Transverse colon (tissue), 4 donors: ENCODE data around the gene MSH5.

Experiments used
- POLR2A ChIP-seq: fragments of 450-650 bp; IDR thresholded peaks from one replicate; pipeline ENCODE4 v1.6.1; 2016; ENCODE audit warnings: antibody characterized with exemption, mild to moderate bottlenecking, moderate library complexity
- POLR2AphosphoS5 ChIP-seq, 3 donors: sonication (generic); formaldehyde crosslinking; IDR thresholded peaks; one replicate each; pipeline ENCODE4 v1.6.1; 2016; ENCODE audit warnings: antibody characterized with exemption in 3 of 3
- TF ChIP-seq, protein P1 (sequence below), 5 experiments: fragments of 200-600 bp in 3 of 5; fragments of 450-650 bp in 2 of 5; sonication (generic) in 3 of 5; IDR thresholded peaks; 1 replicate in 2 of 5; 2 replicates in 3 of 5; pipeline ENCODE4 v1.5.1; 2016 to 2017; ENCODE audit warnings: antibody characterized with exemption in 5 of 5, inconsistent platforms in 3 of 5, mild to moderate bottlenecking in 2 of 5, moderate library complexity in 1 of 5

DNA sequence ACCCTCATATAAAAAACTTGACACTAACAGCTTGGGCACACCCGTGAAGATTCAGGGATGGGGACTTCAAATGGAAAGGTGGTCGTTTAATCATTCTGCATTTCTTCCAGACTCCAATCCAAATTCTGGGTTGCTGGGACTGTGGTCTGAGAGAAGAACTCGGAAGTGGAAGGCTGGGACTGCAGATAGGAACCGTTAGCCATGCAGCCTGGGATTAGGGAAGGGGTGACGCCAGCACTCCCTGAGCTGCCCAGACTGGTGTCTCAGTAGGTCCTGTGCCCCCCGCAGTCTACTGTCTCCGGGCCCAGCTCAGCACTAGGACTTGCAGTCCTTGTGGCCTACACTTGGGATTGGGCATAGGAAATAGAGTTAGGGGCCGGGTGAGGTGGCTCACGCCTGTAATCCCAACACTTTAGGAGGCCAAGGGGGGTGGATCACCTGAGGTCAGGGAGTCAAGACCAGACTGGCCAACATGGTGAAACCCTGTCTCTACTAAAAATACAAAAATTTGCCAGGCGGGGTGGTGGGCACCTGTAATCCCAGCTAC, 3.0 kb upstream of the MSH5 start:
- TF ChIP-seq, protein P1, sequence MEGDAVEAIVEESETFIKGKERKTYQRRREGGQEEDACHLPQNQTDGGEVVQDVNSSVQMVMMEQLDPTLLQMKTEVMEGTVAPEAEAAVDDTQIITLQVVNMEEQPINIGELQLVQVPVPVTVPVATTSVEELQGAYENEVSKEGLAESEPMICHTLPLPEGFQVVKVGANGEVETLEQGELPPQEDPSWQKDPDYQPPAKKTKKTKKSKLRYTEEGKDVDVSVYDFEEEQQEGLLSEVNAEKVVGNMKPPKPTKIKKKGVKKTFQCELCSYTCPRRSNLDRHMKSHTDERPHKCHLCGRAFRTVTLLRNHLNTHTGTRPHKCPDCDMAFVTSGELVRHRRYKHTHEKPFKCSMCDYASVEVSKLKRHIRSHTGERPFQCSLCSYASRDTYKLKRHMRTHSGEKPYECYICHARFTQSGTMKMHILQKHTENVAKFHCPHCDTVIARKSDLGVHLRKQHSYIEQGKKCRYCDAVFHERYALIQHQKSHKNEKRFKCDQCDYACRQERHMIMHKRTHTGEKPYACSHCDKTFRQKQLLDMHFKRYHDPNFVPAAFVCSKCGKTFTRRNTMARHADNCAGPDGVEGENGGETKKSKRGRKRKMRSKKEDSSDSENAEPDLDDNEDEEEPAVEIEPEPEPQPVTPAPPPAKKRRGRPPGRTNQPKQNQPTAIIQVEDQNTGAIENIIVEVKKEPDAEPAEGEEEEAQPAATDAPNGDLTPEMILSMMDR (IDR thresholded peaks at IDR 0.05), result no peak
- TF ChIP-seq POLR2A (no peak), POLR2AphosphoS5 (IDR thresholded peaks at IDR 0.05) (no peak)
